H9 (cell line): ENCODE measurements around the gene MED9. TPM values are rescaled to one million over a fixed set of nuclear protein-coding genes. Genes with fewer than 3 reads are reported as not detected.

Experiments
- DNase-seq: peaks from one replicate; pipeline ENCODE4 v3.0.0-alpha.2; 2017
- H2AFZ ChIP-seq: one replicate; pipeline ENCODE4 v1.6.1; 2013; ENCODE audit warnings: mild to moderate bottlenecking, low read length, control low read depth, moderate library complexity
- H2AK5ac ChIP-seq: 2 replicates; pipeline ENCODE4 v1.6.1; 2013; ENCODE audit warnings: low read length, control low read depth, mixed read lengths; ENCODE audit not compliant: insufficient read length
- H2BK120ac ChIP-seq: one replicate; pipeline ENCODE4 v1.6.1; 2013; ENCODE audit warnings: low read depth, mild to moderate bottlenecking, low read length, control low read depth, inconsistent platforms; ENCODE audit not compliant: poor library complexity, severe bottlenecking
- H2BK12ac ChIP-seq: 2 replicates; pipeline ENCODE4 v1.6.1; 2013; ENCODE audit warnings: low read length, control low read depth, mixed read lengths, low read depth; ENCODE audit not compliant: insufficient read length
- H2BK15ac ChIP-seq: 2 replicates; pipeline ENCODE4 v1.6.1; 2013; ENCODE audit warnings: low read depth, low read length, control low read depth
- H2BK20ac ChIP-seq: one replicate; pipeline ENCODE4 v1.6.1; 2013; ENCODE audit warnings: low read depth, mild to moderate bottlenecking, low read length, control low read depth, inconsistent platforms; ENCODE audit not compliant: poor library complexity, severe bottlenecking
- H2BK5ac ChIP-seq: 2 replicates; pipeline ENCODE4 v1.6.1; 2013; ENCODE audit warnings: low read length, control low read depth, mixed read lengths; ENCODE audit not compliant: insufficient read length
- H3K14ac ChIP-seq: 2 replicates; pipeline ENCODE4 v1.6.1; 2013; ENCODE audit warnings: low read length, control low read depth; ENCODE audit not compliant: insufficient read depth
- H3K18ac ChIP-seq: 2 replicates; pipeline ENCODE4 v1.6.1; 2013; ENCODE audit warnings: low read depth, mild to moderate bottlenecking, mixed read lengths, low read length, control low read depth; ENCODE audit not compliant: insufficient read length
- H3K23ac ChIP-seq: 2 replicates; pipeline ENCODE4 v1.6.1; 2013; ENCODE audit warnings: low read length, control low read depth, mixed read lengths, low read depth; ENCODE audit not compliant: insufficient read length
- H3K23me2 ChIP-seq: 2 replicates; pipeline ENCODE4 v1.6.1; 2013; ENCODE audit warnings: low read depth, mild to moderate bottlenecking, mixed read lengths, low read length, control low read depth; ENCODE audit not compliant: insufficient read length, poor library complexity, severe bottlenecking
- H3K27ac ChIP-seq: 2 replicates; pipeline ENCODE4 v1.5.1; 2013; ENCODE audit warnings: low read length, control low read depth, mixed read lengths, low read depth; ENCODE audit not compliant: insufficient read length
- H3K27me3 ChIP-seq: 2 replicates; pipeline ENCODE4 v1.6.1; 2013; ENCODE audit warnings: low read length, control low read depth, inconsistent platforms; ENCODE audit not compliant: insufficient read depth
- H3K4ac ChIP-seq: 2 replicates; pipeline ENCODE4 v1.6.1; 2013; ENCODE audit warnings: low read depth, mild to moderate bottlenecking, control low read depth, inconsistent platforms, low read length, moderate library complexity
- H3K4me1 ChIP-seq: 2 replicates; pipeline ENCODE4 v1.6.1; 2013; ENCODE audit warnings: low read length, control low read depth, inconsistent platforms; ENCODE audit not compliant: insufficient read depth
- H3K4me2 ChIP-seq: 2 replicates; pipeline ENCODE4 v1.6.1; 2013; ENCODE audit warnings: low read length, control low read depth, mixed read lengths; ENCODE audit not compliant: insufficient read length, insufficient read depth
- H3K56ac ChIP-seq: 2 replicates; pipeline ENCODE4 v1.6.1; 2013; ENCODE audit warnings: low read depth, mild to moderate bottlenecking, mixed read lengths, low read length, control low read depth; ENCODE audit not compliant: insufficient read length
- H3K79me1 ChIP-seq: 2 replicates; pipeline ENCODE4 v1.6.1; 2013; ENCODE audit warnings: low read depth, mild to moderate bottlenecking, moderate library complexity, low read length, control low read depth, inconsistent platforms; ENCODE audit not compliant: insufficient read depth, poor library complexity, severe bottlenecking
- H3K79me2 ChIP-seq: 2 replicates; pipeline ENCODE4 v1.6.1; 2013; ENCODE audit warnings: low read length, control low read depth, inconsistent platforms; ENCODE audit not compliant: insufficient read depth
- H3K9ac ChIP-seq: 2 replicates; pipeline ENCODE4 v1.6.1; 2013; ENCODE audit warnings: low read length, control low read depth, mixed read lengths; ENCODE audit not compliant: insufficient read length; ENCODE audit errors: extremely low read depth
- H3K9me3 ChIP-seq: one replicate; pipeline ENCODE4 v1.6.1; 2013; ENCODE audit warnings: low read depth, low read length, inconsistent platforms; ENCODE audit not compliant: control insufficient read depth
- H3T11ph ChIP-seq: one replicate; pipeline ENCODE4 v1.6.1; 2013; ENCODE audit warnings: mild to moderate bottlenecking, low read length, control low read depth, inconsistent platforms
- H4K20me1 ChIP-seq: one replicate; pipeline ENCODE4 v1.6.1; 2013; ENCODE audit not compliant: control insufficient read depth, insufficient read length, insufficient read depth
- H4K5ac ChIP-seq: 2 replicates; pipeline ENCODE4 v1.6.1; 2013; ENCODE audit warnings: low read depth, mild to moderate bottlenecking, mixed read lengths, low read length, control low read depth; ENCODE audit not compliant: insufficient read length
- H4K8ac ChIP-seq: replicated peaks from 2 replicates; pipeline ENCODE4 v1.6.1; 2013; ENCODE audit warnings: low read length, control low read depth, mixed read lengths, low read depth; ENCODE audit not compliant: insufficient read length
- H4K91ac ChIP-seq: 2 replicates; pipeline ENCODE4 v1.6.1; 2013; ENCODE audit warnings: low read depth, mild to moderate bottlenecking, moderate library complexity, mixed read lengths, low read length, control low read depth; ENCODE audit not compliant: insufficient read length
- H3K27ac Mint-ChIP-seq, 3 experiments: 2 replicates in 2 of 3; 3 replicates in 1 of 3; pipeline ENCODE4 v1.8.0; 2020 to 2021; ENCODE audit warnings: mixed read lengths in 3 of 3, mild to moderate bottlenecking in 1 of 3, moderate library complexity in 1 of 3
- H3K27me3 Mint-ChIP-seq: 2 replicates; pipeline ENCODE4 v1.8.0; 2021; ENCODE audit warnings: low read depth, mild to moderate bottlenecking, moderate library complexity, mixed read lengths
- H3K36me3 Mint-ChIP-seq, 3 experiments: 2 replicates in 2 of 3; 3 replicates in 1 of 3; pipeline ENCODE4 v1.8.0; 2020 to 2021; ENCODE audit warnings: low read depth in 3 of 3, mixed read lengths in 3 of 3; ENCODE audit not compliant: insufficient read depth in 1 of 3
- H3K4me1 Mint-ChIP-seq, 2 experiments: 2 replicates each; pipeline ENCODE4 v1.8.0; 2020; ENCODE audit warnings: mixed read lengths in 2 of 2
- H3K4me3 Mint-ChIP-seq, 2 experiments: 2 replicates in 1 of 2; 3 replicates in 1 of 2; pipeline ENCODE4 v1.8.0; 2020 to 2021; ENCODE audit warnings: mild to moderate bottlenecking in 2 of 2, mixed read lengths in 2 of 2, moderate library complexity in 1 of 2
- H3K9me3 Mint-ChIP-seq, 2 experiments: 2 replicates in 1 of 2; 3 replicates in 1 of 2; pipeline ENCODE4 v1.8.0; 2020; ENCODE audit warnings: mild to moderate bottlenecking in 2 of 2, mixed read lengths in 2 of 2, moderate library complexity in 1 of 2
- WGBS: extraction: QIAGEN DNeasy Blood & Tissue Kit; methylation state at CpG from one replicate; pipeline ENCODE4 v1.1.7; 2013; ENCODE audit warnings: missing lambda C conversion rate, low lambda C conversion rate, mixed read lengths; ENCODE audit not compliant: insufficient read length; ENCODE audit errors: extremely low coverage; 5-methylcytosine and 5-hydroxymethylcytosine counted together
- total RNA-seq: library from RNA; stranded (reverse); gene quantifications from 2 replicates; pipeline ENCODE4 v1.2.1, GENCODE V29; 2021
- TF ChIP-seq, protein P1 (sequence below): fragments of 200-600 bp; sonication (generic); conservative IDR thresholded peaks from 3 replicates; pipeline ENCODE4 v1.8.0; 2021; ENCODE audit warnings: antibody characterized with exemption, mild to moderate bottlenecking

MED9 gene
- total RNA-seq, 1 experiment from 2014 or later, result 20.0 TPM

GRCh38 chr17:17525311-17525710 lies 48.5 kb downstream of the MED9 start:
- no peak overlapping the region for H2BK120ac ChIP-seq
- no peak overlapping the region for H3K4ac ChIP-seq
- H3K79me2 ChIP-seq, result no peaks in the 10 kb centered on the region
- no peak overlapping the region for H4K91ac ChIP-seq
- Mint-ChIP-seq H3K36me3 (peaks cover 0 to 14% (median 4%) of the 10 kb centered on the region in 3 experiments; a peak in 3 of 7 replicates), H3K4me3 (0 out of 5 replicates have a peak overlapping the region, but pooled peaks of 1 of the 2 experiments have one; percentile 24), H3K4me1 (peaks cover 28 to 42% of the 10 kb centered on the region in 2 experiments), H3K27ac (peak overlapping the region in 2 of 3 experiments; percentile 61 to 94; a peak in 3 of 7 replicates), H3K9me3 (peaks cover 0 to 3% of the 10 kb centered on the region in 2 experiments; a peak in 1 of 5 replicates), H3K27me3 (no peaks in the 10 kb centered on the region)
- H3K14ac ChIP-seq, result peak overlapping the region; percentile 78; the same call in 1 of the 2 replicates
- no peak overlapping the region for H3K18ac ChIP-seq
- H3K9ac ChIP-seq, result no peak overlapping the region
- H3K4me1 ChIP-seq, result peaks cover 3% of the 10 kb centered on the region; the same call in 1 of the 2 replicates
- no peaks in the 10 kb centered on the region for H3K27me3 ChIP-seq
- no peak overlapping the region for H2BK20ac ChIP-seq
- H2BK15ac ChIP-seq, result no peak overlapping the region
- H2AFZ ChIP-seq, result no peak overlapping the region
- no peak overlapping the region for H3K4me2 ChIP-seq
- H3T11ph ChIP-seq, result no peak overlapping the region
- H2AK5ac ChIP-seq, result no peak overlapping the region
- H4K5ac ChIP-seq, result no peak overlapping the region
- H3K23ac ChIP-seq, result no peak overlapping the region
- H2BK5ac ChIP-seq, result no peak overlapping the region
- no peak for DNase-seq
- TF ChIP-seq, protein P1, sequence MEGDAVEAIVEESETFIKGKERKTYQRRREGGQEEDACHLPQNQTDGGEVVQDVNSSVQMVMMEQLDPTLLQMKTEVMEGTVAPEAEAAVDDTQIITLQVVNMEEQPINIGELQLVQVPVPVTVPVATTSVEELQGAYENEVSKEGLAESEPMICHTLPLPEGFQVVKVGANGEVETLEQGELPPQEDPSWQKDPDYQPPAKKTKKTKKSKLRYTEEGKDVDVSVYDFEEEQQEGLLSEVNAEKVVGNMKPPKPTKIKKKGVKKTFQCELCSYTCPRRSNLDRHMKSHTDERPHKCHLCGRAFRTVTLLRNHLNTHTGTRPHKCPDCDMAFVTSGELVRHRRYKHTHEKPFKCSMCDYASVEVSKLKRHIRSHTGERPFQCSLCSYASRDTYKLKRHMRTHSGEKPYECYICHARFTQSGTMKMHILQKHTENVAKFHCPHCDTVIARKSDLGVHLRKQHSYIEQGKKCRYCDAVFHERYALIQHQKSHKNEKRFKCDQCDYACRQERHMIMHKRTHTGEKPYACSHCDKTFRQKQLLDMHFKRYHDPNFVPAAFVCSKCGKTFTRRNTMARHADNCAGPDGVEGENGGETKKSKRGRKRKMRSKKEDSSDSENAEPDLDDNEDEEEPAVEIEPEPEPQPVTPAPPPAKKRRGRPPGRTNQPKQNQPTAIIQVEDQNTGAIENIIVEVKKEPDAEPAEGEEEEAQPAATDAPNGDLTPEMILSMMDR, result no peak
- no peak overlapping the region for H3K27ac ChIP-seq
- no peaks in the 10 kb centered on the region for H3K9me3 ChIP-seq
- no peak overlapping the region for H2BK12ac ChIP-seq
- no peaks in the 10 kb centered on the region for H3K79me1 ChIP-seq
- peaks cover 2% of the 10 kb centered on the region for H4K20me1 ChIP-seq
- no peak overlapping the region for H4K8ac ChIP-seq
- H3K23me2 ChIP-seq, result no peaks in the 10 kb centered on the region
- H3K56ac ChIP-seq, result no peak overlapping the region
- no CpG with 5 or more reads among the region's 15 CpGs for WGBS
